ENCODE data around the gene FIGN. TPM values are rescaled to one million over a fixed set of nuclear protein-coding genes. Genes with fewer than 3 reads are reported as not detected.

Gene FIGN
- total RNA-seq, 2 experiments from 2014 or later: not detected

DNA sequence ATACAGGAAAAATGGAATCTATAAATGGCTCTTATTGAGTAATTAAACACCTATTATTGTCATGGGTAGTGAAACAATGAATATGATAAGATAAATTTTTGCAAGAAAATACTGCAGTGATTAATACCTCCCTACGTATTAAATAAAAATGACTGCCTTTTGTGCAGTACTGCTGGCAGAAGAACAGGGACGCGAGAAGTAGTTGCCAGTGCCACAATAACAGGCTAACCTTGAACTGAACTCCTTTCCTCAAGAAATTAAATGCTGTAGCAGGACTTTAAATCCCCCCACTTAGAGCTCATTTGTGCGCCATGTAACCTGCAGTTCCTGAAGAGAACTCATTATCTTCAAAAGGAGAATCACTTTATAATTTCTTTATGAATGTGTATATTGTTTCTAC lies 24.6 kb downstream of the FIGN start:
- ATAC-seq (no peak), DNase-seq (no peak)
- Mint-ChIP-seq H3K9me3 (ENCODE audit: low read depth) (peaks cover 2% of the 10 kb centered on the region), H3K4me1 (no peaks in the 10 kb centered on the region), H3K27me3 (no peaks in the 10 kb centered on the region), H3K36me3 (no peaks in the 10 kb centered on the region), H3K27ac (no peak overlapping the region), H3K4me3 (no peak overlapping the region)
- CTCF ChIA-PET: interaction anchor here (1.1 kb wide), 1 partner anchor 10 kb away, joined by 3 read pairs; no protein-coding TSS in a partner anchor

DNA sequence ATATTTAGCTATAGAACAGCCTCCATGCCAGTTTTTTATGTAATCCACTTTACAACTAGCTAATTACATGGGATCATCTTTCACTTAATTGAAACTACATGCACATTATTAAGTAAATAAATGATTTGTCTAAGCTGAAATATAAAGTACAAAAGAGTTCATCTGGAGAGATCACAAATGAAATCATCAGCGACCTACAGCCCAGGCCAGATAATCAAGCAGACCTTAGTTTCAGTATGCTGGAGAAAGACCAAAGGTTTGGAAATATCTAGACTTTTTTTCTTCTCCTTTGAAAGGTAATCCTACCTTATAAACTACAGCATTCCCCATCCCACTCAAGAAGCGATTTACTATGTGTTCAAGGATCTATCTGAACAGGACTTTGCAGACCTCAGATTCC lies 26.5 kb downstream of the FIGN start:
- no peaks in the 10 kb centered on the region for H3K4me1 Mint-ChIP-seq
- DNase-seq (no peak), ATAC-seq (no peak)
- no peaks in the 10 kb centered on the region for H3K27me3 Mint-ChIP-seq
- H3K36me3 Mint-ChIP-seq: no peaks in the 10 kb centered on the region
- CTCF ChIA-PET: no interaction called here
- peaks cover 2% of the 10 kb centered on the region for H3K9me3 Mint-ChIP-seq (ENCODE audit: low read depth)
- H3K4me3 Mint-ChIP-seq: no peak overlapping the region
- no peak overlapping the region for H3K27ac Mint-ChIP-seq

DNA sequence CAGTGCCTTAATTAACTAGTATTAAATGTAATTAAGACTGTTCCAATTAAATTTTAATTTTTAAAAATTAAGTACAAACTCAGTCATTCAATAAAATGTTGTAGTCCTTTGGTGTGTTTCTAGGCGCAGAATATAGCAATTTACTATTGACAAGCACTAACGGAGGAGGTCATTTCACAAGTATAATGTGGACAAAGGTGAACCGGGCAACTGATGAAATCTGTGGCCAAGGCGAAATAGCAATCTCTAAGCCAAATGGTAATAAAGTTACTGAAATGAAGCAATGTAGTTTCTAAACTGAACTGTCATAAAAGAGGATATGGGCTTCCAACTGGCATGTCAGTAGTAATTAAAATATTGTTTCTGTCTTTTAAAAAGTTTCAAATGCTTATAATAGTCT lies 27.5 kb downstream of the FIGN start:
- ATAC-seq: no peak
- Mint-ChIP-seq H3K27me3 (no peaks in the 10 kb centered on the region), H3K9me3 (ENCODE audit: low read depth) (peaks cover 2% of the 10 kb centered on the region), H3K4me3 (no peak overlapping the region), H3K36me3 (no peaks in the 10 kb centered on the region), H3K4me1 (no peaks in the 10 kb centered on the region), H3K27ac (no peak overlapping the region)
- CTCF ChIA-PET: no interaction called here
- DNase-seq: no peak

DNA sequence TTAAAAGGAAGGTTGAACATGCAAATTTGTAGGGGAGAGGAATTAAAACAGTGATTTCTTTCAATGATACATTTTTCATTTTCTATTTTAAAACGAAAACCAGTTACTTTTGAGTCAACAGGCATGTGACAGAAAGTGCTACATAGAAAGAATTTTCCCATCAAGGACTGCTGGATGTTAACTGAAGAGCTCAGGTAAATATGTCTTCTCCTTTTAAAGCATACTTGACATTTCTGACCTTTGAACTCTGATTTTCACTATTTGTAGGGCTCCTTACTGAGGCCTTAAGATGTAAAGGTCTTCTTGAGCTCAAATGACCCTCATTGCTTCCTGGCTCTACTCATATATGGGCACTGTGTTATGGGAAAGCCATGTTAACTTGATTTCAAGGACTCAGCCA lies 32.4 kb downstream of the FIGN start:
- Mint-ChIP-seq H3K4me1 (no peaks in the 10 kb centered on the region), H3K4me3 (no peak overlapping the region), H3K27me3 (no peaks in the 10 kb centered on the region), H3K9me3 (ENCODE audit: low read depth) (peaks cover 2% of the 10 kb centered on the region), H3K27ac (no peak overlapping the region), H3K36me3 (no peaks in the 10 kb centered on the region)
- DNase-seq (no peak), ATAC-seq (no peak)
- CTCF ChIA-PET: no interaction called here

DNA sequence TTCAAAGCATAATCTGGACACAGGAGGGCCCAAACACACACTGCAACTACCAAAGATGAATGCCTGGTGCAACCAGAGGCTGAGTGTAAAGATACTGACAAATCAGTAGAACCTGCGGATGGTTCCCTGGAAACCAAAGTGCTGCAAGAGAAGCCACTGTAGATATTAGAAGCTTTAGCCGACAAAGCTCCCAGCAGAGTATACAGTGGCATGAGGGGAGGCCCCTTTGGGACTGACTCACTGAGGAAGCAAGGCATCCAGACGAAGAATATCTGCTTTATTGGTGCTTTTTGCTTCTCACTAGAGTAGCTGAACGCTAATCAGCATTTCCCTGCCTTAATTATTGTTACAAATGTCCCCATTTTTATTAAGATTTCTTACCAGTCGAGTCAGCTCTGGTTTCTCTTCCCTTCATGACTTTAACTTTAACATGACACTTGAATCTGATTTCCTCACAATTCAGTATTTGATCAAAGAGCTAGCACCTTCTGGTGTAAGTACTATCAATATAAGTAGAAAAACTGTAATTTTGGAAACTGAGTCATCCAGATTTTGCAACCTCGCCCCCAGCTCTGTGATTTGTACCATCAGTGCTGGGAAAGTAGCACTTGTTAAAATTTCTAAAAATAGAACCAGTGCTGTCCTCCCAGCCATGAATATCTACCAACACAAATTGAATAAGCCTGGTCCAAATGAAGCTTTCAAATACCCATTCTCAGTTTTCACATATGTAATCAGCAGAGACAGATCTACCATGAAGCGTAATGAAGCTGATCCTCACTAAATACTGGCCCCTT lies 34.2 kb downstream of the FIGN start:
- H3K36me3 Mint-ChIP-seq: no peaks in the 10 kb centered on the region
- CTCF ChIA-PET: no interaction called here
- H3K4me1 Mint-ChIP-seq: no peaks in the 10 kb centered on the region

DNA sequence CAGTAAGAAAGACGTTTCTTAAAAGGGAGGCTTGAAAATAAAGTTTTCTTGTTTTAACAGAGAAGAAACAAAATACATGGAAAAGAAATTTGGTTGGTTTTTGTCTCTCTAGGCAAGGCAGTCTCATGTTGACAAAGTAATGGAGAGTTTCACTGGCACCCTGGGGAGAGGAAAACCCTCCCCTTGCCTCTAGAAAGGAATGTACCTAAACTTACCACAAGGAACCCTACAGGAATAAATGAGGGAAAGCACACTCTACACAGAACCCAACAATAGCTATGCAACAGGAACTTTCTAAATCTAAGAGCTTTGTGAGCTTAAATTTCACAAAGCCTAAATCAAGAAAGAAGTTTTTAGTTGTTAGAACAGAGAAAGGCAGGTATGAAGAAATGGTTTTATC lies 37.0 kb downstream of the FIGN start:
- Mint-ChIP-seq H3K27me3 (no peaks in the 10 kb centered on the region), H3K36me3 (no peaks in the 10 kb centered on the region), H3K4me3 (no peak overlapping the region), H3K4me1 (no peaks in the 10 kb centered on the region), H3K27ac (no peak overlapping the region), H3K9me3 (ENCODE audit: low read depth) (peaks cover 4% of the 10 kb centered on the region)
- ATAC-seq (no peak), DNase-seq (no peak)
- CTCF ChIA-PET: no interaction called here

More for the DNA sequence above, 34.2 kb downstream of the FIGN start:
- Mint-ChIP-seq H3K9me3 (ENCODE audit: low read depth) (peaks cover 2% of the 10 kb centered on the region), H3K27me3 (no peaks in the 10 kb centered on the region), H3K27ac (no peak overlapping the region), H3K4me3 (no peak overlapping the region)
- no peak for ATAC-seq
- no peak for DNase-seq

DNA sequence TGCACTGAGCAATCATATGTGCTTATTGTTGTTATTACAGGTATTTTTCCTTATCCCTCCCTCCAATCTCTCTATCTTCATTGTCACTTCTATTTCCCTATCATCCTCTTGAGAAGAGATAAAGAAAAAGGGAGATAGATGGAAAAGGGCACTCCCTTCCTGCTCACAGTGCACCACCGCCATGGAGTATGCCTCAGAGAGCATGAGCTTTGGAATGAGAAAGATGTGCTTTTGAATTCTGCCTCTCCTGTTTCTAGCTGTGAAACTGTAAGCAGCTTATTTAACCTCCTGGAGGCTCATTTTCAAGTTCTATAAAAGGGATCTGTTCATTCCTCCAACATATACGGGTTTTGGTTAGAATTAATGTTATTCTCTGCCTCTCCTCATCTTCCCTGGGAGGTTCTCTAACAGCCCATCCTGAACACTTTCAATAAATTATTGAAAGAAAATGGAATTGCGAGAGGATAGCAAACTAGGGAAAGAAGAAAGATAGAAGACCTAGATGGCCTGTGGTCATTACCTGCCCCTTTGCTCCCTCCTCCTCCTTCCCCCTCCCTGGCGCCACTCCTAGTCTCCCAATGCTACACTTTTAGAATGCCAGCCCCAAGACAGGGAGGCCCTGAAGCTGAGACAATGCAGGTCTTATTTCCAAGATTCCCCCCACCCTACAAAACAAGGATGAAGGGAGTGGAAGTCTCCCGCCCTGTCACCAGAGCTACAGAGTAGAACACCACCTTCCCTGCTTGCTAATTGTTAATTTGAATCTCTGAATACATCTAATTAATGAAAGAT lies 37.8 kb downstream of the FIGN start:
- Mint-ChIP-seq H3K36me3 (no peaks in the 10 kb centered on the region), H3K9me3 (ENCODE audit: low read depth) (peaks cover 4% of the 10 kb centered on the region), H3K27me3 (no peaks in the 10 kb centered on the region), H3K4me3 (no peak overlapping the region), H3K27ac (no peak overlapping the region), H3K4me1 (no peaks in the 10 kb centered on the region)
- DNase-seq (no peak), ATAC-seq (no peak)
- CTCF ChIA-PET: no interaction called here

DNA sequence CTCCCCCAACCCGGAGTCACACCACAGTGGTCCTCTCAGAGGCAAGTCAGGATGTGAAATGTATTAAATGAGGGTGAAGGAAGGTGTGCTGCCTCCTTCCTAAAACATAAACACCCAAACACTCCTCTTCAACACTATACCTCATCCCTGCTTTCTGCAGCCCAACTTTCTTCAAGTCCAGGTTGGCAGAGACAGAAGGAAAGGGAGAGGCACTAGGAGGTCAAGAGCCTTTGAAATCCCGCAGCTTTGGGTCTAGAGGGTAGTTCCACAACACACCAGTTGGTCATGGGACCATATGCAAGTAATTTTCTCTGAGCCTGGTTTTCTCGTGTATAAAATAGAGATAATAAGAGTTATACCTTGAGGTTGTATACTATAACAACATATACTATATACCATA lies 38.4 kb downstream of the FIGN start:
- no peak for ATAC-seq
- no peak for DNase-seq
- H3K27me3 Mint-ChIP-seq: no peaks in the 10 kb centered on the region
- CTCF ChIA-PET: no interaction called here
- H3K4me3 Mint-ChIP-seq: no peak overlapping the region
- no peaks in the 10 kb centered on the region for H3K4me1 Mint-ChIP-seq
- no peak overlapping the region for H3K27ac Mint-ChIP-seq
- no peaks in the 10 kb centered on the region for H3K36me3 Mint-ChIP-seq
- H3K9me3 Mint-ChIP-seq (ENCODE audit: low read depth): peaks cover 4% of the 10 kb centered on the region

DNA sequence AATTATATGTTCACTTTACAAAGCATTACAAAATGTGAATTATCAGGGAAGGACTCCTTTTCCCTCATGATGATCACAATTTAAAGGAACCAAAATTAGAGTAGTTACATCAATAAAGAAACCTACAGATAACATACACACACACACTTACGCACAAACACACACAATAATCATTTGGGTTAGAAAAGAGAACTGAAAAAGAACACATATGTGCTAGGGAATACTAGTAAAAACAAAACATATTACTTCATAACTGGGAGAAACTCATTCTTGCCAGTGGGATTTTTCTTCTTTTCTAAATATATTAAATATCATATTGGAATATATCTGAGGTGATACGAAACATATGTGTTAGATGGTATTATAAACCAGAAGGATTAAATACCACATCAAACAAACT lies 42.3 kb downstream of the FIGN start:
- Mint-ChIP-seq H3K4me3 (no peak overlapping the region), H3K4me1 (no peaks in the 10 kb centered on the region), H3K27ac (no peak overlapping the region), H3K9me3 (ENCODE audit: low read depth) (peaks cover 4% of the 10 kb centered on the region), H3K36me3 (no peaks in the 10 kb centered on the region), H3K27me3 (no peaks in the 10 kb centered on the region)
- ATAC-seq (no peak), DNase-seq (no peak)
- CTCF ChIA-PET: no interaction called here

DNA sequence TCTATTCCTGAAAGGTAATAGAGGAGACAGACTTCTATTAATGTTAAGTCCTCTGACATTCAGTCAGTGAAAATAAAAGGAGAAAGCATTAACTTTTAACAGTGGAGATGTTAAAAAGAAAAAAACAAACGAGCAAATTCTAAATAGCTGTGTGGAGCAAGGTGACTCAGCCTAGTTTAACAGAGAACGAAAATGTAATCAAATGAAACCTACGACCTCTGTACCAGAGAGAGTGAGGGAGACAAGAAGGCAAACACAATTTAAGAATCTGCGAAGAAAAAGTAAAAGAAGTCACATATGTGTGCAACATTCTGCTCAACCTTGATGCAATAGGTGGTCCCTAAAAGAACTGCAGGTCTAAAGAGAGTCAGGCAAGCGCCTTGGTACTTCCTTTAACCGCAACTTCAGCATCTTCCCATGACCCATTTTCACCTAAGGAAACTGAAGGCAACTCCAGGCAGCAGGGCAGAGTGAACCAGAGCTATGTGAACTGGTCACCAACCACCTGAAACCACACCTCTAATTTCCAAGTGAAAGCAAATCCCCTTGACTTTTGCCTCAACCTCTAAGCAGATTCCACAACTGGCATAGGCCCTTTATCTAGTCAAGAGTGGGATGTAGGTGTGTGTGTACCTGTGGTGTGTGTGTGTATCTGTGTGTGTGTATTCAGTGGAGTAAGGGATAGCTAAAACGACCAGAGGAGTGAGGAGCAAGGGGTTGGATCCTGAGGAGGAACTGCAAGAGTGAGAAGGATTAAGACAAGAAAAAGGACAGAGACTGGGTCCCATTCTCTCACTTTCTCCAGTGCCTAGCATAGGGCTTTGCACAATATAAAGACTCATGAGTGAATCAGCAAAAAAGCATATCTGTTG lies 43.0 kb downstream of the FIGN start:
- H3K36me3 Mint-ChIP-seq: no peaks in the 10 kb centered on the region
- H3K4me3 Mint-ChIP-seq: no peak overlapping the region
- ATAC-seq: no peak
- DNase-seq: no peak
- H3K27ac Mint-ChIP-seq: no peak overlapping the region
- no peaks in the 10 kb centered on the region for H3K4me1 Mint-ChIP-seq
- no peaks in the 10 kb centered on the region for H3K27me3 Mint-ChIP-seq
- H3K9me3 Mint-ChIP-seq (ENCODE audit: low read depth): peaks cover 4% of the 10 kb centered on the region
- CTCF ChIA-PET: no interaction called here

DNA sequence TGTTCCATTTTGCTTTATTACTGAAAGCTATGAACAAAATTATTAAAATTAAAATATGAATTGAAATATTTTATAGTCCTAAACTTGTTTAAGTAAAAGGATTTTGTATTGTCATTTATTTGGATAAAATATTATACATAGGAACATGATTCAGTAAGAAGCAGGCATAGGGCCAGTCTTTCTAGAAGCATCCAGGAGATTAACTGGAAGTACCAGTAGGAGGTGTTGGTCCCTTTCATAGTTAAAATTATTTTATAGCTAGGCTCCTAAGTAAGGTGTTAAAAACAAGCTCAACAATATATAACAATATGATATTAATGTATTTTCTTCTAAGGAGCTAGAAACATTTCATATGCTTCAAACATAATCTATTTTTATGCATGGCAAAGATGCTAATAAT lies 43.7 kb downstream of the FIGN start:
- no peak for DNase-seq
- H3K4me3 Mint-ChIP-seq: no peak overlapping the region
- H3K27me3 Mint-ChIP-seq: no peaks in the 10 kb centered on the region
- H3K27ac Mint-ChIP-seq: no peak overlapping the region
- CTCF ChIA-PET: no interaction called here
- H3K9me3 Mint-ChIP-seq (ENCODE audit: low read depth): peaks cover 4% of the 10 kb centered on the region
- ATAC-seq: no peak
- no peaks in the 10 kb centered on the region for H3K36me3 Mint-ChIP-seq
- no peaks in the 10 kb centered on the region for H3K4me1 Mint-ChIP-seq

DNA sequence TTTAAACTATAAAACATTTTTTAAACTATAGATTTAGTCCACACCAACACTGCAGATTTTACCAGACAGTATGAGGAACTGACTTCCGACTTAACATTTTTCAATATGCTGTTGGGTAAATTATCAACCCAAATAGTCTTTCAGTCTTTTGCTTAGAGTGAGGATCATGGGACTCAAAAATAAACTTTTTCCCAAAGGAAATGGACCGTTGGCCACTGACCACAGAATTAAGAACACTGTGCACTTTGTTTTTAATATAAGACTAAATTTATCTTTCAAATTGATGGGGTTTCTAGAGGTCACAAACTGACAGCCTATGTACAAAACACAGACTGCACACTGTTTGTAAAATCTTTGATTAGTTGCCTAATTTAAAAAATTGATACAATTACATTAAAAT lies 44.9 kb downstream of the FIGN start:
- Mint-ChIP-seq H3K36me3 (no peaks in the 10 kb centered on the region), H3K4me1 (no peaks in the 10 kb centered on the region), H3K9me3 (ENCODE audit: low read depth) (peaks cover 4% of the 10 kb centered on the region), H3K27me3 (no peaks in the 10 kb centered on the region), H3K4me3 (no peak overlapping the region), H3K27ac (no peak overlapping the region)
- CTCF ChIA-PET: no interaction called here
- ATAC-seq (no peak), DNase-seq (no peak)

DNA sequence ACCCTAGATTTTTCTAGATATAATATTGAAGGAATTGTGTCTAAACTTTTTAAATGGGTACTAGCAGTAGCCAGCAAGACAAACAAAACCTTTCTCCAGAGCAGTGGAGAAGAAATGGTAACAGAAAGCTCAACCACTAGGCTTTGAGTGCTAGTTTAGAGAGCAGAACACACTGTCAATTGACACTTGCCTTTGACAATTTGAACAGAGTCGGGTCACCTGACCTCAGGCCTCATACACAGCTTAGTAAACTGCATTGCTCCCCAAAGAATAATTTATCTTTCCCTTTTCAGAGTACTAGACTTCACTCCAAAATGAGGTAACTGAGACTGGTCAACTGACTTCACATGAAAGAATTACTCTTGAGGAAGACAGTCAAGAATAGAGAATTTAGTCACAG lies 48.6 kb downstream of the FIGN start:
- Mint-ChIP-seq H3K4me3 (no peak overlapping the region), H3K36me3 (no peaks in the 10 kb centered on the region), H3K27ac (no peak overlapping the region), H3K27me3 (no peaks in the 10 kb centered on the region), H3K9me3 (ENCODE audit: low read depth) (peaks cover 4% of the 10 kb centered on the region), H3K4me1 (no peaks in the 10 kb centered on the region)
- DNase-seq: no peak
- no peak for ATAC-seq
- CTCF ChIA-PET: no interaction called here
